ENCODE results near the gene VSIG4.

Gene VSIG4

DNA sequence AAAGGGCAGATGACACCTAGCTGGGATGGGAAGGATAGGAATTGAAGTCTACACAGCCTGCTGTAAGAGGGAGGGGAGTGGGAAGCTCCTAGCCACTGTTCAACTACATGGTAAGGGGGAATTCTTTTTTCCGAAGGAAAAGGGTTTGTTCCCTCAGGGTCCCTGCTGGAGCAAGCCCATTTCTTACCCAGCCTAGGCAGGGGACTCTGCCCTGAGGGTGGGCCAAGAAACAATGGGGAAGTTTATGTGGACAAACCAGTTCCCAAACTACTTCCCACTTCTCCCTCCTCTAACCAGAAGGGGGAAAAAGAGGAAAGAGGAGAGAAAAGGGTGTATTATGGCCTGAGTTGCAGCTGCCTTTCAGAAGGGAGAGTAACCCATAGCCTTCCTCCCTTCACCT, 13.5 kb upstream of the VSIG4 start:
- Histone ChIP-seq H3K9me3 (ENCODE audit: insufficient read depth, low read length) (no peaks in the 10 kb centered on the region), H3K4me3 (ENCODE audit: insufficient read length, low read depth) (no peak overlapping the region), H3K4me1 (ENCODE audit: insufficient read depth, insufficient read length) (peaks cover 2% of the 10 kb centered on the region), H3K27me3 (ENCODE audit: insufficient read depth, insufficient read length) (no peaks in the 10 kb centered on the region), H3K9ac (ENCODE audit: insufficient read length, low read depth) (no peak overlapping the region), H3K36me3 (ENCODE audit: insufficient read depth, insufficient read length, low read length) (no peaks in the 10 kb centered on the region)
- DNase-seq (ENCODE audit: low read depth, low spot score), result no peak
- TF ChIP-seq SUZ12 (IDR thresholded peaks at IDR 0.05; ENCODE audit: extremely low read depth, insufficient read depth, insufficient read length) (no peak), ZNF274 (IDR thresholded peaks at IDR 0.05; ENCODE audit: low read depth, low read length) (no peak), YY1 (IDR thresholded peaks at IDR 0.05; ENCODE audit: insufficient read depth, insufficient read length) (no peak)

DNA sequence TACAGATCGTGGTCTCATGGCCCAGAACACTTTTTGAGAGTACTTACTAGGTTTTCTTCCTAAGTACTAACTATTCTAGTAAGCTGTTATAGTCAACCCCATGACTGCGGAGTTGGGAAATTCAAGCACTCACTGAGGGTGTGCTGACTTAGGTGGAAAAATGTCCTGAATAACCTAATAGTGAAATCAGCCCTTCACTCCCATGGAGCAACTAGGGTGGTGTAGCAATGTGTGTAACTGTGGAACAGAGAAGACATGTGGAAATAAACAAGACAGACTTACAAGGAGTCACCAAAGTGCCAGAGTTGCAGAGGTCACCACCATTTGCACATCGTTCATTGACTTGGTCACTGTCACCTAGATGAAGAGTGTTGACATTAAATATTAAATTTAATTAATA, 12.1 kb upstream of the VSIG4 start:
- no peak for DNase-seq (ENCODE audit: low read depth, low spot score)
- no peaks in the 10 kb centered on the region for H3K36me3 ChIP-seq (ENCODE audit: insufficient read depth, insufficient read length, low read length)
- H3K4me3 ChIP-seq (ENCODE audit: insufficient read length, low read depth), result no peak overlapping the region
- TF ChIP-seq SUZ12 (IDR thresholded peaks at IDR 0.05; ENCODE audit: extremely low read depth, insufficient read depth, insufficient read length) (no peak), YY1 (IDR thresholded peaks at IDR 0.05; ENCODE audit: insufficient read depth, insufficient read length) (no peak), ZNF274 (IDR thresholded peaks at IDR 0.05; ENCODE audit: low read depth, low read length) (no peak)
- H3K9ac ChIP-seq (ENCODE audit: insufficient read length, low read depth), result no peak overlapping the region
- peaks cover 2% of the 10 kb centered on the region for H3K4me1 ChIP-seq (ENCODE audit: insufficient read depth, insufficient read length)
- H3K27me3 ChIP-seq (ENCODE audit: insufficient read depth, insufficient read length), result no peaks in the 10 kb centered on the region
- no peaks in the 10 kb centered on the region for H3K9me3 ChIP-seq (ENCODE audit: insufficient read depth, low read length)

DNA sequence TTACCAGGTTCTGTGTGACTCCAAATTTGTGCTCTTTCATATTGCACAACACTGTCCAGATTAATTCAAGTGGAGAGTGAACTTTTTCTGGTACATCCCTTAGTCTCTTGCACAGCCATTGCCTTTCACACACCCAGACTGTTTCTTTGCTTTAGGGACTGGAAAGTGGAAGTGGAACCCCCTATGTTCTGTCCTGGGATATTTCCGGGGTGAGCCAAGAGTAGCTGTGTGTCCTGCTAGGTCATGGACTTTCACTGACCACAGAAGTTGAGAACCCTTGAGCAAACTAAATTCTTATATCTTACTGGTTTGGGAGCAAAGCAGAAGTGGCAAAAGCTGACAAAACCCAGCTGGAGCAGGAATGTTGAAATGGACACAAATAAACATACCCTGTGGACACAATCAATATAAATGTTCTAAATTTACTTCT, 10.3 kb upstream of the VSIG4 start:
- H3K27me3 ChIP-seq (ENCODE audit: insufficient read depth, insufficient read length), result no peaks in the 10 kb centered on the region
- TF ChIP-seq SUZ12 (IDR thresholded peaks at IDR 0.05; ENCODE audit: extremely low read depth, insufficient read depth, insufficient read length) (no peak), YY1 (IDR thresholded peaks at IDR 0.05; ENCODE audit: insufficient read depth, insufficient read length) (no peak), ZNF274 (IDR thresholded peaks at IDR 0.05; ENCODE audit: low read depth, low read length) (no peak)
- H3K4me1 ChIP-seq (ENCODE audit: insufficient read depth, insufficient read length), result peaks cover 2% of the 10 kb centered on the region
- H3K9ac ChIP-seq (ENCODE audit: insufficient read length, low read depth), result no peak overlapping the region
- DNase-seq (ENCODE audit: low read depth, low spot score), result no peak
- H3K4me3 ChIP-seq (ENCODE audit: insufficient read length, low read depth), result no peak overlapping the region
- no peaks in the 10 kb centered on the region for H3K9me3 ChIP-seq (ENCODE audit: insufficient read depth, low read length)
- H3K36me3 ChIP-seq (ENCODE audit: insufficient read depth, insufficient read length, low read length), result no peaks in the 10 kb centered on the region

GRCh38 chrX:66049056-66049455, 9.2 kb upstream of the VSIG4 start:
- H3K27me3 ChIP-seq (ENCODE audit: insufficient read depth, insufficient read length), result no peaks in the 10 kb centered on the region

DNA sequence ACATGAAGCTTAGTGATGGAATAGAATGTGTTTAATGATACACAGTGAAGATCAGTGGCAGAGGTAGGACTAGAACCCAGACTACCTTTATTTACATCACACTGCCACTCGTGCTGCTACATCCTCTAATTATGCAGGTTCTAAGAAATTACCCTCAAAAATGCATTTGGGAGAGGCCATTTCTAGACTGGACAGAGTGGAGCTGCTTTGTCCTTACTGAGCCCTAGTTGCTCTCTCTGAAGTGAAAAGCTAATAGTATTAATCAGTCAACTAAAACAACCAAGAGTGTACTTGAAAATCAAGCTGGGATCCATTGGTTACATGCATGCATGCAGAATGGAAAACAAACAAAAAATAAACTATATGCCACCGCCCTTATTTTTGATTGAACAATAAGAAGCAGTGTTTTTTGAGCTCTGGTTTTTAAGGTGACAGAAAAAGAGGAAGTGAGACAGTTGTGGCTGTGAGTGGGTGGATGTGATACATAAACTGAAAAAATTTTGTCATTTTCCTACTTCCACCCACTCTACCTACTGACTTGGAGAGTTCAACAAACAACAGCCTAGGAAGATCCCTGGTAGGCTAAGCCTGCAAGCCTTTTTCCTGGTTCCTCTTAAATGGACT, 6.8 kb upstream of the VSIG4 start:
- Histone ChIP-seq H3K9me3 (ENCODE audit: insufficient read depth, low read length) (no peaks in the 10 kb centered on the region), H3K9ac (ENCODE audit: insufficient read length, low read depth) (no peak overlapping the region), H3K4me3 (ENCODE audit: insufficient read length, low read depth) (no peak overlapping the region), H3K4me1 (ENCODE audit: insufficient read depth, insufficient read length) (no peaks in the 10 kb centered on the region), H3K27me3 (ENCODE audit: insufficient read depth, insufficient read length) (no peaks in the 10 kb centered on the region), H3K36me3 (ENCODE audit: insufficient read depth, insufficient read length, low read length) (no peaks in the 10 kb centered on the region)
- no peak for DNase-seq (ENCODE audit: low read depth, low spot score)
- TF ChIP-seq ZNF274 (IDR thresholded peaks at IDR 0.05; ENCODE audit: low read depth, low read length) (no peak), YY1 (IDR thresholded peaks at IDR 0.05; ENCODE audit: insufficient read depth, insufficient read length) (no peak), SUZ12 (IDR thresholded peaks at IDR 0.05; ENCODE audit: extremely low read depth, insufficient read depth, insufficient read length) (no peak)

More at GRCh38 chrX:66049056-66049455, 9.2 kb upstream of the VSIG4 start:
- peaks cover 2% of the 10 kb centered on the region for H3K4me1 ChIP-seq (ENCODE audit: insufficient read depth, insufficient read length)
- no peaks in the 10 kb centered on the region for H3K9me3 ChIP-seq (ENCODE audit: insufficient read depth, low read length)
- TF ChIP-seq YY1 (IDR thresholded peaks at IDR 0.05; ENCODE audit: insufficient read depth, insufficient read length) (no peak), SUZ12 (IDR thresholded peaks at IDR 0.05; ENCODE audit: extremely low read depth, insufficient read depth, insufficient read length) (no peak), ZNF274 (IDR thresholded peaks at IDR 0.05; ENCODE audit: low read depth, low read length) (no peak)
- DNase-seq (ENCODE audit: low read depth, low spot score), result no peak
- H3K4me3 ChIP-seq (ENCODE audit: insufficient read length, low read depth), result no peak overlapping the region
- H3K9ac ChIP-seq (ENCODE audit: insufficient read length, low read depth), result no peak overlapping the region
- no peaks in the 10 kb centered on the region for H3K36me3 ChIP-seq (ENCODE audit: insufficient read depth, insufficient read length, low read length)

DNA sequence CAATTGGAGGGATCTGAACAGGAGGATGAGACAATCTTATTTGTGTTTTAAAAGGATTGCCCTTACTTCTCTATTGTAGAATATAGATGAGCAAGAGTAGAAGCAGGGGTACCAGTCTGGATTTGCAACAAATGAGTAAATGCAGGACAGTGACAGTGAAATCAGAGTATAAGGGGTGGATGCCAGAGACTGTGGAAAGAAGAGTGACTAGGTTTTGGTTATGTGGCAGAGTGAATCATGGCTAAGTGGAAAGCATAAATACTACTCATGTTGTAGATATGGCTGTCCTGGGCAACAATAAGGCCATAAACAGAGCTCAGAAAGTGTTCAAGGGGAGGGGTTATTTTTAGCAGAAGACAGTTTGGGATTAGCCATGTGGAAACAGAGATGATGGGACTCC, 6.0 kb upstream of the VSIG4 start:
- Histone ChIP-seq H3K27me3 (ENCODE audit: insufficient read depth, insufficient read length) (no peaks in the 10 kb centered on the region), H3K36me3 (ENCODE audit: insufficient read depth, insufficient read length, low read length) (no peaks in the 10 kb centered on the region), H3K4me3 (ENCODE audit: insufficient read length, low read depth) (no peak overlapping the region), H3K9ac (ENCODE audit: insufficient read length, low read depth) (no peak overlapping the region), H3K9me3 (ENCODE audit: insufficient read depth, low read length) (no peaks in the 10 kb centered on the region), H3K4me1 (ENCODE audit: insufficient read depth, insufficient read length) (no peaks in the 10 kb centered on the region)
- no peak for DNase-seq (ENCODE audit: low read depth, low spot score)
- TF ChIP-seq SUZ12 (IDR thresholded peaks at IDR 0.05; ENCODE audit: extremely low read depth, insufficient read depth, insufficient read length) (no peak), ZNF274 (IDR thresholded peaks at IDR 0.05; ENCODE audit: low read depth, low read length) (no peak), YY1 (IDR thresholded peaks at IDR 0.05; ENCODE audit: insufficient read depth, insufficient read length) (no peak)

DNA sequence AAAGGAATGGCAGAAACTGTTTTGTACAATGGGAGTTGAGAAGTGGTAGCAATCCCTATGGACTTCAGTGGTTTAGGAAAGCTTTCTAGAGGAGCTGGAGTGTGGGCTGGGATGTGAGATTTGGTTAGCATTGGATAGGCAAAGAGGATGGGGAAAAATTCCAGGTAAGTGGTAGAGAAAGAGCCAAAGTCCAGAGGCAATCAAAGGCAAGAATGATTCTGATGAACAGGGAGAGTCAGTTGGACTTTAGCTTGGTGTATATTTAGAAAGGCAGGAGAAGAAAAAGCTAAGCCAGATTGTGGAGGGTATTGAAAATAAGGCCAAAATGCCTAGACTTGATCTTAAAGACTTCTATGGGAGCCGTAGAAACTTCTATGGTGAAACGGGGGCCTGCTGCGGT, 3.7 kb upstream of the VSIG4 start:
- no peak for DNase-seq (ENCODE audit: low read depth, low spot score)
- H3K36me3 ChIP-seq (ENCODE audit: insufficient read depth, insufficient read length, low read length), result no peaks in the 10 kb centered on the region
- no peaks in the 10 kb centered on the region for H3K9me3 ChIP-seq (ENCODE audit: insufficient read depth, low read length)
- no peaks in the 10 kb centered on the region for H3K27me3 ChIP-seq (ENCODE audit: insufficient read depth, insufficient read length)
- TF ChIP-seq ZNF274 (IDR thresholded peaks at IDR 0.05; ENCODE audit: low read depth, low read length) (no peak), SUZ12 (IDR thresholded peaks at IDR 0.05; ENCODE audit: extremely low read depth, insufficient read depth, insufficient read length) (no peak), YY1 (IDR thresholded peaks at IDR 0.05; ENCODE audit: insufficient read depth, insufficient read length) (no peak)
- H3K4me1 ChIP-seq (ENCODE audit: insufficient read depth, insufficient read length), result no peaks in the 10 kb centered on the region
- H3K4me3 ChIP-seq (ENCODE audit: insufficient read length, low read depth), result no peak overlapping the region
- H3K9ac ChIP-seq (ENCODE audit: insufficient read length, low read depth), result no peak overlapping the region

All from NT2/D1 (cell line).